Measurements from ENCODE around the gene SNTG2.

The SNTG2 gene

DNA sequence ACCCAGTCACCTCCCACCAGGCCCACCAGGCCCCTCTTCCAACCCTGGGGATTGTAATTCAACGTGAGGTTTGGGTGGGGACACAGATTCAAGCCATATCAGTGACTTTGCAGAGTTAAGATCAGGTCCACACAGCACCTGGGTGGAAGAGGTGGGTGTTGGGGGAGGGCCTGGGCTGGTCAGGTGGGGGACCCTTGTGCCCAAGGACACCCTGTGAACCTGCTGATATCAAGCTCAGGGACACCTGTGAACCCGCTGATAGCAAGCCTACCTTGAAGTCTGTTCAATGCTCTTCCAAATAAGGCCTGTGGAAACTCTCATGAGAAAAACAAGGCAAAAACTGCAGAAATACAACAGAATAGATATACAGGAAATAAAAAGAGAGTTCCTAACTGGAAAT, 442.7 kb downstream of the SNTG2 start:
- no peak for ATAC-seq
- TF ChIP-seq, protein P1, sequence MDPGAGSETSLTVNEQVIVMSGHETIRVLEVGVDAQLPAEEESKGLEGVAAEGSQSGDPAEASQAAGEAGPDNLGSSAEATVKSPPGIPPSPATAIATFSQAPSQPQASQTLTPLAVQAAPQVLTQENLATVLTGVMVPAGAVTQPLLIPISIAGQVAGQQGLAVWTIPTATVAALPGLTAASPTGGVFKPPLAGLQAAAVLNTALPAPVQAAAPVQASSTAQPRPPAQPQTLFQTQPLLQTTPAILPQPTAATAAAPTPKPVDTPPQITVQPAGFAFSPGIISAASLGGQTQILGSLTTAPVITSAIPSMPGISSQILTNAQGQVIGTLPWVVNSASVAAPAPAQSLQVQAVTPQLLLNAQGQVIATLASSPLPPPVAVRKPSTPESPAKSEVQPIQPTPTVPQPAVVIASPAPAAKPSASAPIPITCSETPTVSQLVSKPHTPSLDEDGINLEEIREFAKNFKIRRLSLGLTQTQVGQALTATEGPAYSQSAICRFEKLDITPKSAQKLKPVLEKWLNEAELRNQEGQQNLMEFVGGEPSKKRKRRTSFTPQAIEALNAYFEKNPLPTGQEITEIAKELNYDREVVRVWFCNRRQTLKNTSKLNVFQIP (CRISPR knock-in tag; IDR thresholded peaks at IDR 0.05; ENCODE audit: borderline replicate concordance, low read depth) = no peak
- TF ChIP-seq OSR1 (CRISPR knock-in tag; IDR thresholded peaks at IDR 0.05) = no peak
- TF ChIP-seq, protein P2, sequence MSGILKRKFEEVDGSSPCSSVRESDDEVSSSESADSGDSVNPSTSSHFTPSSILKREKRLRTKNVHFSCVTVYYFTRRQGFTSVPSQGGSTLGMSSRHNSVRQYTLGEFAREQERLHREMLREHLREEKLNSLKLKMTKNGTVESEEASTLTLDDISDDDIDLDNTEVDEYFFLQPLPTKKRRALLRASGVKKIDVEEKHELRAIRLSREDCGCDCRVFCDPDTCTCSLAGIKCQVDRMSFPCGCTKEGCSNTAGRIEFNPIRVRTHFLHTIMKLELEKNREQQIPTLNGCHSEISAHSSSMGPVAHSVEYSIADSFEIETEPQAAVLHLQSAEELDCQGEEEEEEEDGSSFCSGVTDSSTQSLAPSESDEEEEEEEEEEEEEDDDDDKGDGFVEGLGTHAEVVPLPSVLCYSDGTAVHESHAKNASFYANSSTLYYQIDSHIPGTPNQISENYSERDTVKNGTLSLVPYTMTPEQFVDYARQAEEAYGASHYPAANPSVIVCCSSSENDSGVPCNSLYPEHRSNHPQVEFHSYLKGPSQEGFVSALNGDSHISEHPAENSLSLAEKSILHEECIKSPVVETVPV (CRISPR knock-in tag; IDR thresholded peaks at IDR 0.05) = no peak
- no peak for TF ChIP-seq ZFP3 (CRISPR knock-in tag; IDR thresholded peaks at IDR 0.05)
- no peak for TF ChIP-seq ZFP30 (CRISPR knock-in tag; IDR thresholded peaks at IDR 0.05)
- TF ChIP-seq, protein P3, sequence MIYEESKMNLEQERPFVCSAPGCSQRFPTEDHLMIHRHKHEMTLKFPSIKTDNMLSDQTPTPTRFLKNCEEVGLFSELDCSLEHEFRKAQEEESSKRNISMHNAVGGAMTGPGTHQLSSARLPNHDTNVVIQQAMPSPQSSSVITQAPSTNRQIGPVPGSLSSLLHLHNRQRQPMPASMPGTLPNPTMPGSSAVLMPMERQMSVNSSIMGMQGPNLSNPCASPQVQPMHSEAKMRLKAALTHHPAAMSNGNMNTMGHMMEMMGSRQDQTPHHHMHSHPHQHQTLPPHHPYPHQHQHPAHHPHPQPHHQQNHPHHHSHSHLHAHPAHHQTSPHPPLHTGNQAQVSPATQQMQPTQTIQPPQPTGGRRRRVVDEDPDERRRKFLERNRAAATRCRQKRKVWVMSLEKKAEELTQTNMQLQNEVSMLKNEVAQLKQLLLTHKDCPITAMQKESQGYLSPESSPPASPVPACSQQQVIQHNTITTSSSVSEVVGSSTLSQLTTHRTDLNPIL (CRISPR knock-in tag; IDR thresholded peaks at IDR 0.05; ENCODE audit: low read depth) = no peak
- no peak for TF ChIP-seq ZC3H10 (CRISPR knock-in tag; IDR thresholded peaks at IDR 0.05)
- TF ChIP-seq ARNTL (CRISPR knock-in tag; IDR thresholded peaks at IDR 0.05; ENCODE audit: borderline replicate concordance, low read depth) = no peak
- no peak for TF ChIP-seq SNAI2 (CRISPR knock-in tag; IDR thresholded peaks at IDR 0.05)
- no peak for TF ChIP-seq ZNF565 (CRISPR knock-in tag; conservative IDR thresholded peaks at IDR 0.05; ENCODE audit: low read depth)
- no peak for TF ChIP-seq ZNF8 (CRISPR knock-in tag; IDR thresholded peaks at IDR 0.05)
- TF ChIP-seq PPARA (CRISPR knock-in tag; IDR thresholded peaks at IDR 0.05; ENCODE audit: borderline replicate concordance) = no peak
- TF ChIP-seq, protein P4, sequence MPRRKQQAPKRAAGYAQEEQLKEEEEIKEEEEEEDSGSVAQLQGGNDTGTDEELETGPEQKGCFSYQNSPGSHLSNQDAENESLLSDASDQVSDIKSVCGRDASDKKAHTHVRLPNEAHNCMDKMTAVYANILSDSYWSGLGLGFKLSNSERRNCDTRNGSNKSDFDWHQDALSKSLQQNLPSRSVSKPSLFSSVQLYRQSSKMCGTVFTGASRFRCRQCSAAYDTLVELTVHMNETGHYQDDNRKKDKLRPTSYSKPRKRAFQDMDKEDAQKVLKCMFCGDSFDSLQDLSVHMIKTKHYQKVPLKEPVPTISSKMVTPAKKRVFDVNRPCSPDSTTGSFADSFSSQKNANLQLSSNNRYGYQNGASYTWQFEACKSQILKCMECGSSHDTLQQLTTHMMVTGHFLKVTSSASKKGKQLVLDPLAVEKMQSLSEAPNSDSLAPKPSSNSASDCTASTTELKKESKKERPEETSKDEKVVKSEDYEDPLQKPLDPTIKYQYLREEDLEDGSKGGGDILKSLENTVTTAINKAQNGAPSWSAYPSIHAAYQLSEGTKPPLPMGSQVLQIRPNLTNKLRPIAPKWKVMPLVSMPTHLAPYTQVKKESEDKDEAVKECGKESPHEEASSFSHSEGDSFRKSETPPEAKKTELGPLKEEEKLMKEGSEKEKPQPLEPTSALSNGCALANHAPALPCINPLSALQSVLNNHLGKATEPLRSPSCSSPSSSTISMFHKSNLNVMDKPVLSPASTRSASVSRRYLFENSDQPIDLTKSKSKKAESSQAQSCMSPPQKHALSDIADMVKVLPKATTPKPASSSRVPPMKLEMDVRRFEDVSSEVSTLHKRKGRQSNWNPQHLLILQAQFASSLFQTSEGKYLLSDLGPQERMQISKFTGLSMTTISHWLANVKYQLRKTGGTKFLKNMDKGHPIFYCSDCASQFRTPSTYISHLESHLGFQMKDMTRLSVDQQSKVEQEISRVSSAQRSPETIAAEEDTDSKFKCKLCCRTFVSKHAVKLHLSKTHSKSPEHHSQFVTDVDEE (CRISPR knock-in tag; IDR thresholded peaks at IDR 0.05) = no peak
- no peak for TF ChIP-seq ESRRG (CRISPR knock-in tag; IDR thresholded peaks at IDR 0.05)
- TF ChIP-seq, protein P5, sequence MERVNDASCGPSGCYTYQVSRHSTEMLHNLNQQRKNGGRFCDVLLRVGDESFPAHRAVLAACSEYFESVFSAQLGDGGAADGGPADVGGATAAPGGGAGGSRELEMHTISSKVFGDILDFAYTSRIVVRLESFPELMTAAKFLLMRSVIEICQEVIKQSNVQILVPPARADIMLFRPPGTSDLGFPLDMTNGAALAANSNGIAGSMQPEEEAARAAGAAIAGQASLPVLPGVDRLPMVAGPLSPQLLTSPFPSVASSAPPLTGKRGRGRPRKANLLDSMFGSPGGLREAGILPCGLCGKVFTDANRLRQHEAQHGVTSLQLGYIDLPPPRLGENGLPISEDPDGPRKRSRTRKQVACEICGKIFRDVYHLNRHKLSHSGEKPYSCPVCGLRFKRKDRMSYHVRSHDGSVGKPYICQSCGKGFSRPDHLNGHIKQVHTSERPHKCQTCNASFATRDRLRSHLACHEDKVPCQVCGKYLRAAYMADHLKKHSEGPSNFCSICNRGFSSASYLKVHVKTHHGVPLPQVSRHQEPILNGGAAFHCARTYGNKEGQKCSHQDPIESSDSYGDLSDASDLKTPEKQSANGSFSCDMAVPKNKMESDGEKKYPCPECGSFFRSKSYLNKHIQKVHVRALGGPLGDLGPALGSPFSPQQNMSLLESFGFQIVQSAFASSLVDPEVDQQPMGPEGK (CRISPR knock-in tag; IDR thresholded peaks at IDR 0.05; ENCODE audit: borderline replicate concordance) = no peak
- no peak for TF ChIP-seq ISL1 (CRISPR knock-in tag; IDR thresholded peaks at IDR 0.05)
- TF ChIP-seq ZNF70 (CRISPR knock-in tag; IDR thresholded peaks at IDR 0.05) = no peak
- TF ChIP-seq CSDC2 (CRISPR knock-in tag; IDR thresholded peaks at IDR 0.05) = no peak

DNA sequence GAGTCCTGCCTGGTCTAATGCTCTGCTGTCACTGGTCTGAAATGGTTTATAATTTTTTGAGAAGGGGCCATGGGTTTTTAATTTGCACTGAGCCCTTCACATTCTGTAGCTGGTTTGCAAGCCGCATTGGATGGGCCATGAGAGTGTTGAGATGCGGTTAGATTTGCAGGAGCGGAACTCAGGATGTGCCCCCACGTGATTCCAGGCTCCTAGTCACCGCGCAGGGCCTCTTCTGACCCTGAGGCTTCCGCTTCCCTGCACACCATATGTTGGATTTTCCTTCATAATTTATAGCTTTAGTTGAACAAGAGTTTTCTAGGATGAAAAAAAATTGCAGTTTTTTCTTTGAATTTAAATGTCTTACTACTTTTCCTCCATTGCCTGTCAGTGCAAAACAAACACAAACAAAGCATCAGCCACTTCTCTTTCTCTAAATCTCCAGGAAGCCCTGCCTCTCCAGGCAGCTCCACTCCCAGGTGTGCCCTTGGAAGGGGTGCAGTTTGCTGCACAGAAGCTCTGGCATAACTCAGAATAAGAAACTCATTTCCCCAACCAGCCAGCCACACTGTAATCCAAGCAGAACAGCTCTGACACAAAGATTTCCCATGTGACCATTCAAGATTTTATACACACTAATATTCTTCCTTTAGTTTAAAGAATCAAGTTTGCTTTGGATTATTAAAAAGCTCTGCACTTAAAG, 444.2 kb downstream of the SNTG2 start:
- TF ChIP-seq OSR1 (CRISPR knock-in tag; IDR thresholded peaks at IDR 0.05) (no peak), SNAI2 (CRISPR knock-in tag; IDR thresholded peaks at IDR 0.05) (no peak), ZFP30 (CRISPR knock-in tag; IDR thresholded peaks at IDR 0.05) (no peak), TOX (CRISPR knock-in tag; IDR thresholded peaks at IDR 0.05; ENCODE audit: borderline replicate concordance) (no peak), GLIS3 (CRISPR knock-in tag; IDR thresholded peaks at IDR 0.05) (no peak), ISL1 (CRISPR knock-in tag; IDR thresholded peaks at IDR 0.05) (no peak), ZC3H10 (CRISPR knock-in tag; IDR thresholded peaks at IDR 0.05) (no peak), PPARA (CRISPR knock-in tag; IDR thresholded peaks at IDR 0.05; ENCODE audit: borderline replicate concordance) (no peak), TCF4 (CRISPR knock-in tag; IDR thresholded peaks at IDR 0.05; ENCODE audit: borderline replicate concordance) (no peak)
- TF ChIP-seq, protein P3 (CRISPR knock-in tag; IDR thresholded peaks at IDR 0.05; ENCODE audit: low read depth) = no peak
- TF ChIP-seq, protein P2 (CRISPR knock-in tag; IDR thresholded peaks at IDR 0.05) = no peak
- no peak for ATAC-seq
